Ovary (tissue), 9 donors: ENCODE results near the gene MEF2D. TPM values are rescaled to one million over a fixed set of nuclear protein-coding genes. Genes with fewer than 3 reads are reported as not detected.

ENCODE experiments used
- DNase-seq, 5 donors: peaks; one replicate each; pipeline ENCODE4 v3.0.0-alpha.2; 2019 to 2020
- H3K27ac ChIP-seq, 2 donors: fragments of 200-600 bp; one replicate each; pipeline versions ENCODE4 v1.5.1 to v1.8.0; 2019 to 2022
- H3K27me3 ChIP-seq: fragments of 200-600 bp; one replicate; pipeline ENCODE4 v1.8.0; 2022
- H3K36me3 ChIP-seq: fragments of 200-600 bp; sonication (generic); one replicate; pipeline ENCODE4 v1.5.1; 2019
- H3K4me1 ChIP-seq: one replicate; pipeline ENCODE4 v1.8.1; 2013; ENCODE audit warnings: mild to moderate bottlenecking, moderate library complexity; ENCODE audit not compliant: insufficient read depth
- H3K4me3 ChIP-seq: fragments of 200-600 bp; sonication (generic); one replicate; pipeline ENCODE4 v1.5.1; 2017
- H3K9me3 ChIP-seq, 2 donors: fragments of 200-600 bp in 1 of 2; sonication (generic) in 1 of 2; one replicate each; pipeline versions ENCODE4 v1.5.1 to v1.8.1; 2013 to 2019; ENCODE audit warnings: mild to moderate bottlenecking in 1 of 2, moderate library complexity in 1 of 2
- CTCF ChIP-seq, 3 donors: fragments of 450-650 bp in 2 of 3; fragments of 200-600 bp in 1 of 3; IDR thresholded peaks; one replicate each; pipeline versions ENCODE4 v1.5.1 to v1.8.0; 2016 to 2022; ENCODE audit warnings: antibody characterized with exemption in 3 of 3, mild to moderate bottlenecking in 1 of 3
- EP300 ChIP-seq: sonication (generic); formaldehyde crosslinking; IDR thresholded peaks from one replicate; pipeline ENCODE4 v1.6.1; 2017; ENCODE audit warnings: antibody characterized with exemption
- POLR2A ChIP-seq: fragments of 450-650 bp; IDR thresholded peaks from one replicate; pipeline ENCODE4 v1.6.1; 2017; ENCODE audit warnings: antibody characterized with exemption, mild to moderate bottlenecking, moderate library complexity
- WGBS, 3 donors: extraction: QIAGEN DNeasy Blood & Tissue Kit in 1 of 3; methylation state at CpG; one replicate each; pipeline versions ENCODE4 v1.1.5 to v1.1.7; 2013 to 2017; 5-methylcytosine and 5-hydroxymethylcytosine counted together
- intact Hi-C, 4 donors: fragments of 100-400 bp; cut with DNase I; formaldehyde crosslinking; loops; one replicate each; pipeline versions ENCODE4 v1.11.0 to v1.15.1; 2022 to 2023
- polyA plus RNA-seq, 2 donors: library from polyadenylated mRNA; stranded (reverse); fragments of 200-250 nt in 1 of 2; fragments of 350-450 nt in 1 of 2; fragmentation: Illumina TruSeq in 1 of 2; extraction: RNeasy Lipid Tissue Mini Kit (QIAGEN cat#74804) in 1 of 2; gene quantifications; one replicate each; pipeline ENCODE4 v1.2.3, GENCODE V29; 2013 to 2014
- total RNA-seq, 7 donors: library from RNA; depleted of rRNA in 2 of 7; stranded (reverse); fragments of >200 nt in 2 of 7; fragmentation: NEBNext Ultra II Directional in 3 of 7; extraction: Animal tissue kit (Norgen Biotek cat#: 25700) in 3 of 7; gene quantifications; one replicate each; pipeline versions ENCODE4 v1.1.0 to v1.2.4, GENCODE V29; 2016 to 2023
- donor health status: DM: no; HTN: no; CAD: no; lungs with moderate emphysema.
- donor health status: DM: no; HTN: no; CAD: no.
- donor health status: Bipolar disorder and iron deficiency.
- donor health status: DM: yes; HTN: yes; CAD: no.
- donor health status: DM: no; HTN: no; CAD: no.
- donor health status: DM: yes; HTN: yes; CAD: no.

MEF2D gene
- total and polyA plus RNA-seq, 9 donors = 30.0 to 96.6 (median 57.6) TPM

- Histone ChIP-seq H3K4me3 (no peak overlapping the region), H3K4me1 (no peaks in the 10 kb centered on the region), H3K27me3 (no peaks in the 10 kb centered on the region), H3K9me3 (no peaks in the 10 kb centered on the region), H3K36me3 (no peaks in the 10 kb centered on the region), H3K27ac (no peak overlapping the region)
- intact Hi-C loops = loop anchor here in 1 of 4 donors (5.0 kb wide), 1 partner anchor 287 kb away; the partner anchor contains the start of gene PAQR6
- WGBS, 3 donors = 94 to 97% (median 97%) methylated on average over 12 of the region's 12 CpGs
- no peak for TF ChIP-seq EP300
- no peak for TF ChIP-seq POLR2A
- DNase-seq = no peak
Measured at GRCh38 chr1:156534424-156535060, 34.0 kb upstream of the MEF2D start.

DNA sequence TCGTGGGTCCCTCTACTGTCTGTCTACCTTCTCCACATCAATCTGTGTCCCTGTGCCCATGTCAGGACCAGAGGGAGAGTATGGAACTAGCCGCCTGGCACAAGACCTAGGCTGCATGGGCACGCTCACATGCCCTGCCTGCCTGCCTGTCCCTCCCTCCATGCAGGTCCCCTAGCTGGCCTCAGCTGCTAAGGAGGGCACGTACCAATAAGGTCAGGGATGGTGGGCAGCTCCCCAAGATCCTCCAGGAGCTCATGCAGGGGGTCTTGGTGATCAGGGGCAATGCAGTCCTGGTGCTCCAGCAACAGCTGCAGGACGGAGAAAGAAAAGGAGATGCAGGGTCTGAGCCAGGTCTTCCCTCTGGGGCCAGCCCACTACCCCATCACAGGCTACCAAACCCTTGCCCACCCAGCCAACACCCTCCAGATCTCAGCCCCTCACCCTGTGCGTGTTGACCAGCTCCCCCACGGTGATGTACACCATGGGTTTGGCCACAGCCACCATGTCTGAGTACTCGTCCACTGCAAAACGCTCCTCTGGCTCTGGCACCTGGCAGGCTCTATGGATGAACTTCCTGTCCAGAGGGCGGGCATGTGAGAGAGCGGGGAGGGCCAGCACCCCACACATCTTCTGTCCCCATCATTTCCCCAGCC lies 33.1 kb upstream of the MEF2D start:
- intact Hi-C loops = loop anchor here in 1 of 4 donors (5.0 kb wide), 1 partner anchor 286 kb away; the partner anchor contains the start of gene PAQR6
- H3K27ac ChIP-seq = no peak overlapping the region
- TF ChIP-seq POLR2A (no peak), EP300 (no peak), CTCF (IDR thresholded peaks at IDR 0.05) (no peak)
- H3K9me3 ChIP-seq = no peaks in the 10 kb centered on the region
- no peak overlapping the region for H3K4me3 ChIP-seq
- H3K4me1 ChIP-seq = no peaks in the 10 kb centered on the region
- 91% methylated on average over 11 of the region's 11 CpGs for WGBS, 3 donors
- H3K27me3 ChIP-seq = no peaks in the 10 kb centered on the region
- no peak for DNase-seq
- H3K36me3 ChIP-seq = no peaks in the 10 kb centered on the region

DNA sequence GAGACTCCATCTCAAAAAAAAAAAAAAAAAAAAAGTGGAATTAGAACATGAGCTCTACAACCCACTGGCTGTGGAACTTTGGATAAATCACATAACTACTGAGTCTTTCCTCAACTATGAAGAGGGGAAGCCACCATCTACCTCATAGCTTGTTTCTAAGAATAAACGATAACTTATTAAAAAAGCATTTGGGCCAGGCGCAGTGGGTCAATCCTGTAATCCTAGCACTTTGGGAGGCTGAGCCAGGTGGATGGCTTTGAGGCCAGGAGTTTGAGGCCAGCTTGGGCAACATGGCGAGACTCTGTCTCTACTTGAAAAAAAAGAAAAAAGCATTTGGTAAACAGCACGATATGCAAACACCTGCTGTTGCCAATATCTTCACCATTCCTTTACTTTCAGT lies 31.8 kb upstream of the MEF2D start:
- H3K4me1 ChIP-seq = no peaks in the 10 kb centered on the region
- no peak for DNase-seq
- no peaks in the 10 kb centered on the region for H3K27me3 ChIP-seq
- no peaks in the 10 kb centered on the region for H3K9me3 ChIP-seq
- intact Hi-C loops = loop anchor here in 1 of 4 donors (5.0 kb wide), 1 partner anchor 285 kb away; the partner anchor contains the start of gene PAQR6
- no peak overlapping the region for H3K4me3 ChIP-seq
- H3K36me3 ChIP-seq = no peaks in the 10 kb centered on the region
- no peak overlapping the region for H3K27ac ChIP-seq
- 81 to 88% (median 86%) methylated on average over 4 of the region's 4 CpGs for WGBS, 3 donors
- TF ChIP-seq POLR2A = no peak
- TF ChIP-seq CTCF (IDR thresholded peaks at IDR 0.05) = no peak
- no peak for TF ChIP-seq EP300

DNA sequence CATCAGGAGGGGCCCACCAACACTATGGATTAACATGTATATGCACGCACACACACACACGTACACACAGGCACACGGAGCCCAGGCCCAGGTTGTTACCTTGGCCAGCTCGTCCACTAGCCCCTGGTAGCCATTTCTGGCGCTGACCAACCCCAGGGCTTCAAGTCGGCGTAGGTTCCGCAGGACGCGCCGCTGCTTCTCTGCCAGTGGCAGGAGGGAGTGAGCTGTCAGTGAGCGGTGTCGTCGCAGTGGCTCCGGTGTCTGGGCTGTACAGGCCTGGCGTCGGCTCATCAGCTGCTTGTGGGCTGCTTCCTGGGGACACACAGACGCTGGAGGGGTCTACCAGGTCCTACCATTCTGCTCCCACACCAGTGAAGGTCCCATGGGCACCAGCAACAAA lies 29.4 kb upstream of the MEF2D start:
- no peak for DNase-seq
- peaks cover 1% of the 10 kb centered on the region for H3K4me1 ChIP-seq
- TF ChIP-seq CTCF (IDR thresholded peaks at IDR 0.05) (no peak), EP300 (no peak)
- intact Hi-C loops = loop anchor here in 1 of 4 donors (5.0 kb wide), 1 partner anchor 283 kb away; the partner anchor contains the start of gene PAQR6
- H3K36me3 ChIP-seq = no peaks in the 10 kb centered on the region
- H3K4me3 ChIP-seq = no peak overlapping the region
- H3K27me3 ChIP-seq = no peaks in the 10 kb centered on the region
- no peak overlapping the region for H3K27ac ChIP-seq
- 96 to 97% (median 96%) methylated on average over 18 of the region's 18 CpGs for WGBS, 3 donors
- no peaks in the 10 kb centered on the region for H3K9me3 ChIP-seq

DNA sequence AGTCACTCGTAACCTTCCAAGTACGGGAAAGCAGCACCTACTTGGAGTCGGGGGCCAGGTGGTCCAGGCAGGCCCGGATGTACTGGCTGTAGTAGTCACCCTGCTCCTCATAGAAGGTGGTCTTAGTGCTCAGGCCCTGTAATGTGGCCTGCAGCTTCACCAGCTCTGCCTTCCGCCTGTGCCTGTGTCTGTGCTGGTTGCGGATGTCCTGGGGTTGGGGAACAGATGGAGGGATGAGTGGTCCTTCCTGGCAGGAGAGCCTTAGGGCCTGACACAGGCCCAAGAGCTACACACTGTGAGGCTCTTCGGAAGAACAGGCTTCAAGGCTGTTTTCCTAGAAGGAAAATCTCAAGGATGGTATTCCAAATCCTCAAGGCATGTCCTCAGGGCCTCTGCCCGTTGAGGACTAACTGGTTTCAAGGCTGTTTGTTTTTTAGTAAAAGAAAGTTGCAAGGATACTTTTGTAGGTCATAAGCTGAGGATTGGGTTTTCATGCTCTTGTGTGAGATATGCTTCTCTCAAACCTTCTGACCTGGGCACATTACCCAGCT lies 28.4 kb upstream of the MEF2D start:
- Histone ChIP-seq H3K27me3 (no peaks in the 10 kb centered on the region), H3K9me3 (no peaks in the 10 kb centered on the region), H3K4me3 (no peak overlapping the region), H3K4me1 (peaks cover 1% of the 10 kb centered on the region), H3K27ac (no peak overlapping the region), H3K36me3 (no peaks in the 10 kb centered on the region)
- no peak for TF ChIP-seq CTCF (IDR thresholded peaks at IDR 0.05)
- TF ChIP-seq EP300 = no peak
- TF ChIP-seq POLR2A = no peak
- 85 to 92% (median 86%) methylated on average over 8 of the region's 8 CpGs for WGBS, 3 donors
- intact Hi-C loops = no loop called here
- no peak for DNase-seq
